GM19467 (cell line): Measurements from ENCODE around the gene NACA2.
"Not testable (repeated sequence)": the region's sequence is repeated elsewhere in the genome, so short reads cannot be mapped to it uniquely, and the experiment has no call there.

Source experiments
- ATAC-seq: cut with Tn5 transposase; IDR thresholded peaks from one replicate; pipeline ENCODE4 v1.9.1; 2021; ENCODE audit warnings: mild to moderate bottlenecking, moderate library complexity; ENCODE audit not compliant: unreplicated experiment

Gene NACA2

GRCh38 chr17:61591018-61591417, at the start of gene NACA2:
NACA2 (minus strand) TSS chr17:61591219; CDS start chr17:61591180, 39 bp downstream.
- no peak for ATAC-seq

DNA sequence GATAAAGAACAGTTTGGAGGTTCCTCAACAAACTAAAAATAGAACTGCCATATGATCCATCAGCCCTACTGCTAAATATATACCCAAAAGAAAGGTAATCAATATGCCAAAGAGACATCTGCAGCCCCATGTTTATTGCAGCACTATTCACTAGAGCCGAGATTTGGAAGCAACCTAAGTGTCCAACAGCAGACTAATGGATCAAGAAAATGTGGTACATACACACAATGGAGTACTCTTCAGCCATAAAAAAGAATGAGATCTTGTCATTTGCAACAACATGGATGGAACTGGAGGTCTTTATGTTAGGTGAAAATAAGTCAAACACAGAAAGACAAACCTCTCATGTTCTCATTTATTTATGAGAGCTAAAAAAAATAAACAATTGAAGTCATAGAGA, 48.8 kb upstream of the NACA2 start:
- no peak for ATAC-seq

GRCh38 chr17:61638087-61638486, 47.1 kb upstream of the NACA2 start:
- no peak for ATAC-seq

- ATAC-seq, result no peak
Measured at GRCh38 chr17:61635913-61636432, 45.0 kb upstream of the NACA2 start.

- no peak for ATAC-seq
Measured at GRCh38 chr17:61634942-61635538, 44.0 kb upstream of the NACA2 start.

DNA sequence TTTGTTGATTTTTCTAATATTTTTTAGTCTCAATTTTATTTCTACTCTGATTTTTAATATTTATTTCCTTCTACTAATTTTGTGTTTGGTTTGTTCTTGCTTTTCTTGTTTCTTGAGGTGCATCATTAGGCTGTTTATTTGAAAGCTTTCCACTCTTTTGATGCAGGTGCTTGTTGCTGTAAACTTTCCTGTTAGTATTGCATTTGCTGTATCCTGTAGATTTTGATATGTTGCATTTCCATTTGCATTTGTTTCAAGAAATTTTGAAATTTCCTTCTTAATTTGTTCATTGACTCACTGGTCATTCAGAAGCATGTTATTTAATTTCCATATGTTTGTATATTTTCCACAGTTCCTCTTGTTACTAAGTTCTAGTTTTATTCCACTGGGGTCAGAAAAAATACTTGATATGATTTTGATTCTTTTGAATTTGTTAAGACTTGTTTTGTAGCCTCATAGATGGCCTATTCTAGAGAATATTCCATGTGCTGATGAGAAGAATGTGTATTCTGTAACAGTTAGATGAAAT, 43.1 kb upstream of the NACA2 start:
- ATAC-seq, result no peak

DNA sequence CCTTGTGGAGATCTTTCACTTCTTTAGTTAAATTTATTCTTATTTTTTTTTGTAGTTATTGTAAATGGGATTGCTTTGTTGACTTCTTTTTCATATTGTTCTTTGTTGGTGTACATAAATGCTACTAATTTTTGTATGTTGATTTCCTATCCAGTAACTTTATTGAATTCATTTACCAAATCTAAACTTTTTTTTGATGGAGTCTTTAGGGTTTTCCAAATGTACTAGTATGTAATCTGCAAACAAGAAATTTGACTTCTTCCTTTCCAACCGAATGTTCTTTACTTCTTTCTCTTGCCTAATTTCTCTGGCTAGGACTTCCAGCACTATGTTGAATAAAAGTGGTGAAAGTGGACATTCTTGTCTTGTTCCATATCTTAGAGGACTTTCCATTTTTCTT, 41.8 kb upstream of the NACA2 start:
- no peak for ATAC-seq

- ATAC-seq, result no peak
Measured at GRCh38 chr17:61631800-61632199, 40.8 kb upstream of the NACA2 start.

DNA sequence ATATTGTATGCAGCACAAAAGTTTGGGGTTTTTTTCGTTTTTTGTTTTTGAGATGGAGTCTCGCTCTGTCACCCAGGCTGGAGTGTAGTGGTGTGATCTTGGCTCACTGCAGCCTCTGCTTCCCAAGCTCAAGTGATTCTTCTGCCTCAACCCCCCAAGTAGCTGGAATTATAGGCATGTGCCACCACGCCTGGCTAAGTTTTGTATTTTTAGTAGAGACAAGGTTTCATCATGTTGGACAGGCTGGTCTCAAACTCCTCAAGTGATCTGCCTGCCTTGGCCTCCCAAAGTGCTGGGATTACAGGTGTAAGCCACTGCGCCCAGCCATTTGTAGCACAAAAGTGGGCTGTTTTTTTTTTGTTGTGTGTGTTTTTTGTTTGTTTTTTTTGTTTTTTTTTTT, 37.1 kb upstream of the NACA2 start:
- ATAC-seq, result not testable (repeated sequence)

- ATAC-seq, result no peak
Measured at GRCh38 chr17:61627658-61628057, 36.6 kb upstream of the NACA2 start.

DNA sequence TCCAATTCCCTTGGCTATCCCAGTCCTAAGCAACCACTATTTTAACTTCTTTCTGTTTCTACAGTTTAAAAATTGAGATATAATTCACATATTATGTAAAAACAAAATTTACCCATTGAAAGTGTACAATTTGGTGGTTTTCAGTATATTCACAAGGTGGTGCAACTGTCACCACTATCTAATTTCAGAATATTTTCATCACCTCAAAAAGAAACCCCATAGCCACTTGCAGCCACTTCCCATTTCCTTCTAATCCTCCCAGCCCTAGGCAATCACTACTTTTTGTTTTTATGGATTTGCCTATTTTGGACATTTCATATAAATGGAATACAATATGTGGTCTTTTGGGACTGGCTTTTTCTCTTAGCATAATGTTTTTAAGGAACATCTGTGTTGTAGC, 36.1 kb upstream of the NACA2 start:
- ATAC-seq, result no peak

GRCh38 chr17:61625564-61625963, 34.5 kb upstream of the NACA2 start:
- no peak for ATAC-seq

DNA sequence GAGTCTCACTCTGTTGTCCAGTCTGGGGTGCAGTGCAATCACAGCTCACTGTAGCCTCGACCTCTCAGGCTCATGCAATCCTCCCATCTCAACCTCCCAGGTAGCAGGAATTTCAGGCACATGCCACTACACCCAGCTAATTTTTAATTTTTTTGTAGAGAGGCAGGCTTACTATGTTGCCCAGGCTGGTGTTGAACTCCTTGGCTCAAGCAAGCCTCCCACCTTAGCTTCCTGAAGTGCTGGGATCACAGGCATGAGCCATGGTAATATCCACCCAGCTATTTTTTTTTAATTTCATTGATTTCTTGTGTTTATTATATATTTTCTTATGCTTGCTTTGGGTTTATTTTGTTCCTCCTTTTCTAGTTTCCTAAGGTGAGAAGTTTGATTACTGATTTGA, 33.9 kb upstream of the NACA2 start:
- no peak for ATAC-seq

- ATAC-seq, result no peak
Measured at GRCh38 chr17:61621317-61621716, 30.3 kb upstream of the NACA2 start.

- ATAC-seq, result no peak
Measured at GRCh38 chr17:61619953-61620352, 28.9 kb upstream of the NACA2 start.

GRCh38 chr17:61619493-61619892, 28.5 kb upstream of the NACA2 start:
- no peak for ATAC-seq

DNA sequence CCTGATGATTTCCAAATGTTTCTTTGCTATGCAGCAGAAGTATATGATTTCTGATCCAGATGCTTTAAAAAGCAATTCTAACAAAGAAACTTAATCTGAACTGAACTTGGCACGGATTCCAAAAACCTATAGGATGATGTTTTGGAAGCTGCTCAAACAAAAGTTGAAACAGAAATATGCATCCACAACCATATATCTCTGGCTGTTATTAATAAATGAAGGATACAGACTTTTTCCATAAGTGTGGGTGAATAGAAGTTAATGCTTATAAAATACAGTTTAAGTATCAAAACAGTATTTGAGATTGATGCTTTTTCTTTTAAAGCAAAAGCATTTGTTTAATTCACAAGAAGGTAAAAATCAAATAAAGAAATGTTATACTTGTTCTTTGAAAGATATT, 27.9 kb upstream of the NACA2 start:
- ATAC-seq, result no peak

DNA sequence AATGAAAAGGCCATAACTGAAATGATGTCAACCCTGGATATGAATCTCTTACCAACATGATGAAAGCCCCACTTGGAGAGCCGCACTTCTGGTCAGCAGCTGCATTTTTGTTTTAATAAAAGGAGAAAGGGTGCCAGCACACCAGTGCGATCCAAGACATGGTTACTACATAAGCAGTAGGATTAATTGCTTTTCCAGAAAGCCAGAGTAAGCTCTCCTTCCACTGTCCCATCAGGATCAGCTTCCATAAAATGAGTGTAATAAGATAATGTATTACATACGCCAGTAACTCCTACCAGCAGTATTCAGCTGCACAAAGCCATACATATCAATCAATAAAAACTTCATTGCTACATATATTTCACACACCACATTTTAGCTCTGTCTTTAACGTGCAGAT, 26.3 kb upstream of the NACA2 start:
- ATAC-seq, result no peak

GRCh38 chr17:61616783-61617182, 25.8 kb upstream of the NACA2 start:
- ATAC-seq, result no peak

GRCh38 chr17:61614219-61614618, 23.2 kb upstream of the NACA2 start:
- ATAC-seq, result no peak

GRCh38 chr17:61611323-61611722, 20.3 kb upstream of the NACA2 start:
- ATAC-seq, result no peak

GRCh38 chr17:61605692-61606091, 14.7 kb upstream of the NACA2 start:
- no peak for ATAC-seq

- no peak for ATAC-seq
Measured at GRCh38 chr17:61601297-61601696, 10.3 kb upstream of the NACA2 start.
